Measurements from ENCODE around the gene HOXA4.

HOXA4 gene

GRCh38 chr7:27131390-27131819 lies 848 bp upstream of the HOXA4 start:
- no peak for DNase-seq

DNA sequence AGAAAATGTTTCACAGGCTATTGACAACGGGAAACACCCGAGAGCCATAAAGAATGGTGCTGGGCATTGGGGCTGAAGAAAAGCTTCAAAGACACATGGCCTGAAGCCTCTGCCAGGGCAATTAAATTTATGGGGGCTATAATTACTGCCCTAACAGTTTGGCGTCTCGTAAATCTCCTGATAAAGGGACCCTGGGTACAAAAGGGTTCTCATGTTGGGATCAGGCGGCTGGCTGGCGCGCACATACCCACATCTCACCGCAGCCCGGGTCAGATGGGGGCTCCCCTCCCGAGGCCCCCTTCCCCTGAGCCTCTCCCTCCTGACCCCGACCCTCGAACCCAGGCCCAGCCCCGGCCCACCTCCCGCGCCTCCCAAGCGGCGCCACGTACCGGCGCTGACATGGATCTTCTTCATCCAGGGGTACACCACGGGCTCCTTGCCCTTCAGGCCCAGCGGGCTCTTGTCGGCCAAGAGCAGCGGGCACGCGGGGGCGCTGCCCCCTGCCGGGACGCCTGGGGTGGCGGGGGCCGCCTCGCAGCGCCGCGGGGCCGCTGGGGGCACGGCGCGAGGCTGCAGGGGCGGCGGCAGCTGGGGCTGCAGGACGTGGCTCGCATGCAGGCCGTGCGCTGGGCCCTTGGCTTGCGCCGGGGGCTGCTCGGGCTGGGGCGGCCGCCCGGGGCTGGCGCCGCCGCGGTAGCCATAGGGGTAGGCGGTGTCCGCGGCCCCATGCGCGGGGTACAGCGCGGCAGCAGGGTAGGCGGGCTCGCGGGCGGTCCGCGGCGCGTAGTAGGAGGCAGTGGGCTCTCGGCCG lies 623 bp downstream of the HOXA4 start:
- DNase-seq: no peak

DNA sequence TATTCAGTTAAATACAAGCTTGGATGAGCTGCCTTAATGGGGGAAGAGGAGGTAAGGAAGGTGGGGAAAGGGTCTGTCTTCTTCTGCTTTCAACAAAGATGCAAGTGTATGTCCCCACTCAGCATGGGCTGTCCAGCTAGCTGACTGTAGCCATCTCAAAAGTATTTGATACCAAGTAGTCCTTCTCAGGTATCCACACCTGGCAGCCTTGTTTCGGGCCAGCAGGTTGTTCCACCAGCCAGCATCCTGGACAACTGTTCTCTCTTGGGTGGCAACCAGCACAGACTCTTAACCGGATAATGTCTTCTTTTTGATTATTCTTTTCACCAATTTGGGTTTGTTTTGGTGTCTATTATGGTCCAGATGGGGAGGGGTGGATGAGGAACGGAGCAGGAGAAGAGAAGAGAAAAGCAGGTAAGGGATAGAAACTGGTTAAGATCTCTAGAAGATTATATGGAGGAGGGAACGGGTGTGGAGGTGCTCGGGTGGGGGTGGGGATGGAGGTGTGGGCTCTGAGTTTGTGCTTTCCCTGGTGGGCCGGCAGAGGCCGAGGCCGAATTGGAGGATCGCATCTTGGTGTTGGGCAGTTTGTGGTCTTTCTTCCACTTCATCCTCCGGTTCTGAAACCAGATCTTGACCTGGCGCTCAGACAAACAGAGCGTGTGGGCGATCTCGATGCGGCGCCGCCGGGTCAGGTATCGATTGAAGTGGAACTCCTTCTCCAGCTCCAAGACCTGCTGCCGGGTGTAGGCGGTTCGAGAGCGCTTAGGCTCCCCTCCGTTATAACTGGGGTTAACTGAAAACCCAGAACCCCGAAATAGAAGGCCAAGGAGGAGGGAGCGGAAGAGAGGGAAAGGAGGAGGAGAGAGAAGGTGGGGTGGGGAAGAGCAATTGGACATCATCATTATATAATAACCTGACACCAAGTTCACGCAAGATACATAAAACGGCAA lies 1.5 kb downstream of the HOXA4 start:
- no peak for DNase-seq

GRCh38 chr7:27128034-27128433 lies 2.5 kb downstream of the HOXA4 start:
- DNase-seq: no peak

DNA sequence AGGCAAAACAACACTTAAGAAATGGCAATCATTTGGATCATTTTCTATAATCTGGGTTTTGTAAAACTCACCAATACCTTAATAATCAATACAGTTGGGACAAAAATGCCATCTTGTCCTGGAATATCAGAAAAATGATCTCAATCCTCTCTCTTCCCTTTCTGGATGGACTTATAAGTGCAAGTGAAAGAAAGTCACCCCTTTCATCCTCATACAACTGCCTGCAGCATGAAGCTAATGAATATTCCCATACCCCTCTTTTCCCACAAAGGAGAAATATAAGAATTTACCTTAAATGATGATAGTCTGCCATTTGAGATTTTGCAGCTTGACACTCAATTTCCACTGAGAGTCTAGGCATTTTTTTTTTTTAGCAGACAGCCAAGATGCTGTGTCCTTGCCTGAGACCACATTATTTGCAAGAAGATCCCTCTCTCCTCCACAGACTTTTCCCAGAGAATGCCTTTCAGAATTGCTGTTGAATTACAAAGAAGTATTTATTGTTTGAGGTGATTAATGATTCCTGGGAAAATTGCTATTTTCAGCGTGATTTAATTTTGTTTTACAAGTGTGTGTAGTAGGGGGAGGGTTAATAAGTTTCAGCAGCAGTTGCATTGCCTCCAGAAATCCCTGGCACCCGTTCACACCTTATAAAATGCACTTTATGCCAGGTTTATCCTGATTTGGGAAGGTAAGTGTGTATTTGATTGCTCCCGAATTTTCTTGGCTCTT lies 3.8 kb downstream of the HOXA4 start:
- DNase-seq: no peak

GRCh38 chr7:27125986-27126394 lies 4.6 kb downstream of the HOXA4 start:
- DNase-seq: no peak

GRCh38 chr7:27124902-27125689 lies 5.5 kb downstream of the HOXA4 start:
- DNase-seq: no peak

DNA sequence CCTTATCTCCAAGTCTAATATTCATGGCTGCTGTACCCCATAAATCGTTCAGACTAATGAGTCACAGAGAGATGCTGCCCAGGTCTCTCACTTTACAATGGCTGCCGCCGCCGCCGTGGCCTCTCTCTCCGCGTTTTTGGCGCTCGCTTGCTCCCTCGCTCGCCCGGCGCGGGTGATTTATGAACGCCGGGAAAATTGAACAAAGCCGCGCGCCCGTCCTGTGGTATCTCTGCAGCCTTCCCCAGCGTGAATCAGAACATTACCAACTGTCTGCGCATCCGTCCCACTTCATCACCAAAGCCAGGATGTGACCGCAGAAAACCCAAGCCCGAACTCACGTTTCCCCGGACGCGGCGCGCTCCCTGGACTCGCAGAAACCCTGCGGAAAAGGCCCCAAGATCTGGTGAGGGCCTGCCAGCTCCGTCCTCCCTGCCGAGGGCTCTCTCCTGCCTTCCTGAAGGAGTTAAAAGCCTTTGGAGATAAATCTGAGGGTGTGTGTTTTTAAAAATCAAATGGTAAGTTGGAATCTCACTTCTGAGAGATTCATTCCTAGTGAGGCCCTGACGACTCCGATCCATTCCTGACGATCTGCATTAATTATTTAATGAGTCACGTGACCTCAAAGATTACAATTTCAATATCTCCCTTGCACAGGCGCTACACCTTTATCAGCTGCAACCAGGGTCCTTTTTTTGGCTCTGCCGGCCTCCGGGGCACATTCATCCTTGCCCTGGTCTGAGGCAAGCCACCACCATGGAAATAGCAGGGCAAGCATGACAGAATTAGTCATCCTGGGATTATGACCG lies 6.3 kb downstream of the HOXA4 start:
- DNase-seq: no peak

- no peak for DNase-seq
Observed at GRCh38 chr7:27123477-27124053, 7.0 kb downstream of the HOXA4 start.

DNA sequence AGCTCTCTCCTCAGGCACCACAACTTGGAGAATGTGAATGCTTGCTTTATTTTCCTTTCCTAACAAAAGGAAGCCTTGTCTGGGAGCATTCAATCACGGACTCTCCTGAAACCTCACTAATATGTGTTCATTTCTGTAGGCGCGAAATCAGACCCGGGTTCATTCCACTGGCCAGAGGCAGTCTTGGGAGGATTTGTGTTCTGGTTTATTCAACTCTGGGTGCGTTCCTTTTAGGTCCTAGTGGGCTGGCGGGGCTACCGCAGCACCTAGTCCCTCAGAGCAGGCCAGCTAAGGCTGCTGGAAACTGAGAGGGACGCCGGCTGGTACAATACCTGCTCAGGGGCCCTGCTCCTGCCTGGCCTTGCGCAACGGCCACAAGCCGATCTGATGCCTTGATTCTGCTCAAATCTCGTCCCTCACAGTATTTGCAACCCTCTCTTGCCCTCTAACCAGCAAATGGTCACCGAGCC lies 7.5 kb downstream of the HOXA4 start:
- no peak for DNase-seq

DNA sequence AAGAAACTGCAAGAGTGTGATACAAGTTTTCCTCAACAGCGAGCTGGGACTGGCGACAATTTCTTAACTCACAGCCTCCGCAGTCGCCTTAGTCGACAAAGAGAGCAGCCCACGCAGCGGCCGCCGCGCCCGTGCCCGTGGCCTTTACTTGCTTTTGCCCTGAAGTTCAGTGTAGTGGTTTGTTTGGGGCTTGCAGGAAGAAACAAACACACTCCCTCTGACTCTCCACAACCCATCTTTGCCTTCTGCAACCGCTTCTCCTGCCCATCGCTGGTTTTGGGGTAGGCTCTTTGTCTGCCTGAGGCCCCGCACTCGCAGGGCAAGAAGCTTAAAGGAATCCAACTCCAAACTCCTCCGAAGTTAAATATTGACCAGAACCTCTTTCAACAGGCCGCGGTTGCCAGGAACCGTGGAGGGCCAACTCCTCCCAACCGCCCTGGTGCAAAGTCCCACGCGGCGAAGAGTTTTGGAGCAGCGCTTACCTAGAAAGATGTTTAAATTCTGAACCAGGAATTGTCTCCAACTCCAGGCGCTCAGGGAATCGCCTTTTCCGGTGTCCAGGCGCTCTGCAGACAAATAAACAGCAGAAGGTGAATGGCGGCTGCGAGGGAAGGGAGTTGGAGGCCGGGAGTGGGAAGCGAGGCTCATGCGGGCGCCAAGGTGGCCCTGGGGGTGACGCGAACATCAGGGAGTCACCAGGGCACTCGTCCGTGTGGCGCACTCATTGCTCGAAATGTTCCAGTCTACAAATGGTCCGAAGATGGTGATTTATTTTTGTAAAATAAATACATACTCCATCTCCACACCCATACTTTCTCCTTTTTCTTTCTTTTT lies 8.3 kb downstream of the HOXA4 start:
- no peak for DNase-seq

- DNase-seq: no peak
Observed at GRCh38 chr7:27121684-27122076, 8.9 kb downstream of the HOXA4 start.

DNA sequence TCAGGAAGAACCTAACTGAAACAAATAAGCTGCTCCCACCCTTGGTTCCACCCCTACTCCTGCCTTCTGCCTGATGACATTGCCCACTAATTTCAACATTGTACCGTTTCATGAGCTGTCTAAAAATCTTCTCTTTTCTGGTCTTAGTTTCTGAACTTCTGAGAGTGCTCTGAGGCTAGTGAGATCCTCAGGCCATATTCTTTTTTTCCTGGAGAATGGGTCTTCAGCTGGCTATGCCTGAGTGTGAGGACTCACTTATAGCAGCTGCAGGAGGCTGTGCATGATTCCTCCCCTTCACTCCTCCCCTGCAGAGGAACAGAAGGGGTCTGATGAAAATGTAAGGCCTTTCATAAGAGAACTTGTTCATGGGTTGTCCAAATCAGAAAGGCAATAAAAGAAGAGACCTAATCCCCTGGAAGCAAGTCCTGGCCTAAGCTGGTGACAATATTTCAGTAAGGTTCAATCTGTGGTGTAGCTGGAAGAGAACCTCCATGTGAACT lies 11.1 kb downstream of the HOXA4 start:
- DNase-seq: no peak

- no peak for DNase-seq
Observed at GRCh38 chr7:27118580-27118979, 12.0 kb downstream of the HOXA4 start.

DNA sequence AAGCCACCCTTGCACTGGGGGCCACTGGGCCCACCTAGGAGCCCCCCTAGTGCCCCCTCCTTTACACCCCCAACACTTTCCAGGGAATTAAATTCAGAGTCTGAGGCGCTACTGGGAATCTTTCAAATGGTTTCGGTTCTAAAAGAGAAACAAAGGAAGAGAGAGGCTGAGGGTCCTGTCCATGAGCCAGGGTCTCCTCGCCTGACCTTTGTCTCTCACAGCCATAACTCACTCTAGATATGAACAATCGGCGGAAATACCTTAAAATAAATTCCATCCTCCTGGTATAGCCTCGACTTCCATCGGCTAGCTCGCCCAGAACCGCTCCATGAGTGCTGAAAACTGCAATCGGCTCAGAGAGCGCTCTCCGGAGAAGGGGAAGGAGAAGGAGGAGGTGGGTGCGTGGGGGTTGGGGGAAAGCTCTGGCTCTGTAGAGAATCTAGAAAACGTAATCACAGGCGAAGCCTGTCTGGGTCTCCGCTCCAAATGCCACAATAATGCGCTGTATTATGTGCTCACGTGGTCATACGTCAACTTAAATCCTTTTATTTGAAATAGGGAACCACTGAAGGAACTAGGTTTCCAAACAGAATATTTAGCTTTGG lies 12.6 kb downstream of the HOXA4 start:
- no peak for DNase-seq

DNA sequence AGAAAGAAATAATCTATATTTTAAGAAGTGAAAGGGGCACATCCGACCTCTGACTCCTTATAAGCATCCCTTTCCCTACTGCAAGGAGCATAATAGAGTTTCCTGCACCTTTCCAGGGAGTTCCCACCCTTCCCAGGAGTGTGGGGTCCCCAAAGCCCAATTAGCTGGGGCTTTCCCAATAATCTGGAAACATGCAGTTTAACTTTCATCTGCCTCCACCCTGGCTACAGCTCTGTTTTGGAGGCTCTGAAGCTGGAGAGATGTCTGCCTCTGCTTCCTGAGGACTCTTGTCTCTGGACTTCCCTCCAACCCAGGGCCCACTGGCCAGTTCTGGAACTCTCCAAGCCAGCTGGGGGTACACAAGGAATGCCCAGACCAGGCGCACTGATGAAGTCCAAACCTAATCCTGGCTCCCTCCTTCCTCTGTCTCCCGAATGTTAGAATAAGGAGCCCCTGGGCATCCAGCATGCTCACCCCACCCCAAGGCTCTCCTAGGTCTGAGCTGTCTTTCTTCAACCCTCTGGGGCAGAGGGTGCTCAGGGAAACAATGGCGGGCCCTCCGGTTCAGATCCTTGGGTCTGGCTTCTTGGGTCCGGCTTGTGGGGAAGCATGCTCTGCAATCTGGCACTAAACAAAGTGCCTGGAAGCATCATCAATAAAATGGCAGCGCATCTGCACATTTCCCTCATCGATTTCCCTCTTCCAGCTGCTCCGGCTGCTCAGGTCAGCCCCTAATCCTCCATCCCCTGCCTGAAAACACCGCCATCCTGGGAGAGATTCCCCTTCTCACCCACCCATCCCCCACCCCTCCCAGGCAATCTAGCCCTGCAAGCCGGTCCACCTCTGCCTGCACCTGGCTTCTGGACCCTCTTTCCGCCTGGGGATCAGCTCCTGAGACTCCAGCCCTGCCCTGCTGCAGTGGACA lies 13.3 kb downstream of the HOXA4 start:
- DNase-seq: no peak

DNA sequence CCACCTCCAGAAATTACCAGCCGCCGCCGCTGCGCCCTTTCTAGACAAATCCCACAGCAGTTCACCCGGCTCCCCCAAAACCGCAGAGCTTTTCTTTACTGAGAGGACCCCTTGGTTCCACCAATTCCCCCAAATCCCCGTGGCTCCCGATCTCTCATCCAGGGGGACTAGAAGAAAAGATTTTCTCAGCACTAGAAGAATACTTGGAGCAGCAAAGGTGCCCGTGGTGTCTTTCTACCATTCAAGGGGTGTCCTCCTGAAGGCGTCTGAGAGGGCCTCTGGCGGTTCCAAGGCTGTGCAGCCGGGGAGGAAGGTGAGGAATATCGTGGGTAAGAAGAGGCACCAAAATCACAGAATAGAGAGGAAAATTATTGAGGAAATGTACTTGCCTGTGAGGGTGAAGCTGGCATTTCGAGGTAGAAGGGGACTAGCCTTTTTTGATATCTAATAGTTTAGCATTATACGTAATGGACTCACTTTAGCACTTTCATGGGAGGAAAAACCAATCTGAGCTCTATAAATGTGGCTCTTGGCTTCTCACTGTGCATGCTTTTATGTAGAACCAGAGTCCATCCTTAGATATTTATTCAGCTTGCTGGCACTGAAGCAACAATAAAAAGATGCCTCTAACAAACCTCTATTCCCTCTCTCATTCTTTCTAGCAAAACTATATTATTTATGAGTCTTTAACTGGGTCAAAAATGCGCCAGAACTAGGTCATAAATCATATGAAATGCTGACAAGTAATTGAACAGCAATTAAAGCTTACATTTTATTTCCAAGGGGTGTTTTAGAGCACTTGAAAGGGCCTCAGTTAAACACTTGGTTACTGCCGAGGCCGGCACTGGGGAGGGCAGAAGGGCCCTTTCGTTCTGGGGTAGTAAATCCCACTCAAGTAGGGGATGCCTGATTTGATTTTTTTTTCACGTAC lies 14.3 kb downstream of the HOXA4 start:
- DNase-seq: no peak
